ENCODE data around the gene RAB35. TPM values are rescaled to one million over a fixed set of nuclear protein-coding genes. Genes with fewer than 3 reads are reported as not detected.

Gene RAB35
- total RNA-seq, 1 experiment from 2014 or later = 57.1 TPM

DNA sequence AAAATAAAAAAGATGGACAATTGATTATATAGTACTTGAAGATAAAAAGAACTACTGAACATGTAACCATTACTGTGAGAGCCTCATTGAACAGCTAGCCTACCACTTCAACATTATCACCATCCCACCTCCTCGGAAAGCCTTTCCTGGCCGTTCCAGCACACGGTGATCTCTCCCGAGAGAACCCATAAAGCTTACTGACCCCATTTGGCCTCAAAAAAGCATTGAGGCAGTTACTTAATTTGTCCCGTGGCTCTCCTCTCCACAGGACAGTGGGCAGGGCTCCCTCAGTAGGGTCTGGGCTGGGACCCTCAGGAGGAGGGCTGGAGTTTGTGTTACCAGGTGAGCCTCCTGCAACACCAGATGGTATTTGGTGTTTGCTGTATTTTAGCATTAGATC lies 55.8 kb downstream of the RAB35 start:
- no peaks in the 10 kb centered on the region for H3K79me2 ChIP-seq (ENCODE audit: insufficient read depth, low read length)
- H3K36me3 ChIP-seq (ENCODE audit: control insufficient read depth in 1 of 2, insufficient read depth in 2 of 2, low read length in 2 of 2) = no peaks in the 10 kb centered on the region
- POLR2A ChIA-PET = no interaction called here
- intact Hi-C loops (cut with micrococcal nuclease) = no loop called here
- no peak overlapping the region for H3K4me3 ChIP-seq (replicated peaks in 1 of 2; ENCODE audit: low read depth in 1 of 2, low read length in 2 of 2)
- BruUV-seq (replicated peaks) = no TSS peak
- H3K9ac ChIP-seq (ENCODE audit: low read length) = no peak overlapping the region
- no peak for ATAC-seq
- H4K20me1 ChIP-seq (ENCODE audit: insufficient read depth) = no peaks in the 10 kb centered on the region
- H3K4me1 ChIP-seq (ENCODE audit: control insufficient read depth in 1 of 2, insufficient read depth in 2 of 2, low read length in 2 of 2) = no peaks in the 10 kb centered on the region
- H3K27ac ChIP-seq (ENCODE audit: low read depth, low read length) = no peak overlapping the region
- H3K9me2 ChIP-seq (ENCODE audit: insufficient read depth) = no peaks in the 10 kb centered on the region
- no peak for DNase-seq (ENCODE audit: low read depth, low spot score)
- H2AFZ ChIP-seq (ENCODE audit: low read depth, low read length, poor library complexity, severe bottlenecking) = no peak overlapping the region
- RAD21 ChIA-PET (ENCODE audit: low non-redundant PET in 1 of 2, low total read pairs in 2 of 2, uncharacterized antibody in 2 of 2, unreplicated experiment in 2 of 2) = no interaction called here
- H3K4me2 ChIP-seq (ENCODE audit: low read length) = no peak overlapping the region
- TF ChIP-seq ZNF274 (IDR thresholded peaks at IDR 0.05; ENCODE audit: low read depth, low read length) (no peak), EZH2 (IDR thresholded peaks at IDR 0.05) (no peak), CBX3 (IDR thresholded peaks at IDR 0.05; ENCODE audit: low read depth) (no peak)
- H3K9me3 ChIP-seq (ENCODE audit: control insufficient read depth in 1 of 2, insufficient read depth in 1 of 2, low read depth in 1 of 2, low read length in 2 of 2) = no peaks in the 10 kb centered on the region
- H3K27me3 ChIP-seq (ENCODE audit: insufficient read depth, low read length) = no peaks in the 10 kb centered on the region
- CTCF ChIA-PET = no interaction called here

DNA sequence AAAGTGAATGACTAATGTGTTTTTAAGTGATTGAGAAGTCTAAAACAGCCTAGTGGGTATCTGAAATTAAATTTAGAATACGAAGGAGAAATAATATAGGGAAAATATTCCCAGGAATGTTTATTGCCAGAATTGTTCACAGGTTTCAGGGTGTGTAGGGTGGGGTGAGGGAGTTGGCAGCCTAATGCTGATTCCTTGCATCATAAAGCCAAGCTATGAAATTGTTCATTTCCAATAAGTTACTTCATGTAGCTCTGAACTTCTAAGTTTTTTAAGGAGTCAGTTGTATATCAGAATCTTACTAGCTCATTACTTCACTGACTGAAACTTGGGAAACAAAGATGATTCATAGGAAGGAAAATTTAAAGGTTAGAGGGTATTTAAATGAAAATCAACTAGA lies 56.4 kb downstream of the RAB35 start:
- POLR2A ChIA-PET = no interaction called here
- DNase-seq (ENCODE audit: low read depth, low spot score) = no peak

More for the DNA sequence above, 56.4 kb downstream of the RAB35 start:
- no peaks in the 10 kb centered on the region for H3K9me3 ChIP-seq (ENCODE audit: control insufficient read depth in 1 of 2, insufficient read depth in 1 of 2, low read depth in 1 of 2, low read length in 2 of 2)
- no peaks in the 10 kb centered on the region for H3K79me2 ChIP-seq (ENCODE audit: insufficient read depth, low read length)
- H3K27me3 ChIP-seq (ENCODE audit: insufficient read depth, low read length) = no peaks in the 10 kb centered on the region
- BruUV-seq (replicated peaks) = no TSS peak
- H3K27ac ChIP-seq (ENCODE audit: low read depth, low read length) = no peak overlapping the region
- RAD21 ChIA-PET (ENCODE audit: low non-redundant PET in 1 of 2, low total read pairs in 2 of 2, uncharacterized antibody in 2 of 2, unreplicated experiment in 2 of 2) = no interaction called here
- no peak overlapping the region for H3K4me2 ChIP-seq (ENCODE audit: low read length)
- no peak overlapping the region for H3K4me3 ChIP-seq (replicated peaks in 1 of 2; ENCODE audit: low read depth in 1 of 2, low read length in 2 of 2)
- H2AFZ ChIP-seq (ENCODE audit: low read depth, low read length, poor library complexity, severe bottlenecking) = no peak overlapping the region
- CTCF ChIA-PET = no interaction called here
- no peak overlapping the region for H3K9ac ChIP-seq (ENCODE audit: low read length)
- H3K9me2 ChIP-seq (ENCODE audit: insufficient read depth) = no peaks in the 10 kb centered on the region
- intact Hi-C loops (cut with micrococcal nuclease) = no loop called here
- no peaks in the 10 kb centered on the region for H3K36me3 ChIP-seq (ENCODE audit: control insufficient read depth in 1 of 2, insufficient read depth in 2 of 2, low read length in 2 of 2)
- TF ChIP-seq, protein P1, sequence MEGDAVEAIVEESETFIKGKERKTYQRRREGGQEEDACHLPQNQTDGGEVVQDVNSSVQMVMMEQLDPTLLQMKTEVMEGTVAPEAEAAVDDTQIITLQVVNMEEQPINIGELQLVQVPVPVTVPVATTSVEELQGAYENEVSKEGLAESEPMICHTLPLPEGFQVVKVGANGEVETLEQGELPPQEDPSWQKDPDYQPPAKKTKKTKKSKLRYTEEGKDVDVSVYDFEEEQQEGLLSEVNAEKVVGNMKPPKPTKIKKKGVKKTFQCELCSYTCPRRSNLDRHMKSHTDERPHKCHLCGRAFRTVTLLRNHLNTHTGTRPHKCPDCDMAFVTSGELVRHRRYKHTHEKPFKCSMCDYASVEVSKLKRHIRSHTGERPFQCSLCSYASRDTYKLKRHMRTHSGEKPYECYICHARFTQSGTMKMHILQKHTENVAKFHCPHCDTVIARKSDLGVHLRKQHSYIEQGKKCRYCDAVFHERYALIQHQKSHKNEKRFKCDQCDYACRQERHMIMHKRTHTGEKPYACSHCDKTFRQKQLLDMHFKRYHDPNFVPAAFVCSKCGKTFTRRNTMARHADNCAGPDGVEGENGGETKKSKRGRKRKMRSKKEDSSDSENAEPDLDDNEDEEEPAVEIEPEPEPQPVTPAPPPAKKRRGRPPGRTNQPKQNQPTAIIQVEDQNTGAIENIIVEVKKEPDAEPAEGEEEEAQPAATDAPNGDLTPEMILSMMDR (IDR thresholded peaks at IDR 0.05 in 2 of 3, conservative IDR thresholded peaks at IDR 0.05 in 1 of 3; ENCODE audit: borderline replicate concordance in 1 of 3, insufficient read depth in 1 of 3, low read depth in 2 of 3, low read length in 2 of 3) = no peak
- no peak for TF ChIP-seq YY1 (IDR thresholded peaks at IDR 0.05; ENCODE audit: extremely low read depth, insufficient replicate concordance, low read depth, low read length)
- TF ChIP-seq ELF1 (IDR thresholded peaks at IDR 0.05; ENCODE audit: borderline replicate concordance, low read depth) = no peak
- no peak for TF ChIP-seq ZNF274 (IDR thresholded peaks at IDR 0.05; ENCODE audit: low read depth, low read length)
- TF ChIP-seq EGR1 (IDR thresholded peaks at IDR 0.05; ENCODE audit: low read depth) = no peak
- TF ChIP-seq, protein P2, sequence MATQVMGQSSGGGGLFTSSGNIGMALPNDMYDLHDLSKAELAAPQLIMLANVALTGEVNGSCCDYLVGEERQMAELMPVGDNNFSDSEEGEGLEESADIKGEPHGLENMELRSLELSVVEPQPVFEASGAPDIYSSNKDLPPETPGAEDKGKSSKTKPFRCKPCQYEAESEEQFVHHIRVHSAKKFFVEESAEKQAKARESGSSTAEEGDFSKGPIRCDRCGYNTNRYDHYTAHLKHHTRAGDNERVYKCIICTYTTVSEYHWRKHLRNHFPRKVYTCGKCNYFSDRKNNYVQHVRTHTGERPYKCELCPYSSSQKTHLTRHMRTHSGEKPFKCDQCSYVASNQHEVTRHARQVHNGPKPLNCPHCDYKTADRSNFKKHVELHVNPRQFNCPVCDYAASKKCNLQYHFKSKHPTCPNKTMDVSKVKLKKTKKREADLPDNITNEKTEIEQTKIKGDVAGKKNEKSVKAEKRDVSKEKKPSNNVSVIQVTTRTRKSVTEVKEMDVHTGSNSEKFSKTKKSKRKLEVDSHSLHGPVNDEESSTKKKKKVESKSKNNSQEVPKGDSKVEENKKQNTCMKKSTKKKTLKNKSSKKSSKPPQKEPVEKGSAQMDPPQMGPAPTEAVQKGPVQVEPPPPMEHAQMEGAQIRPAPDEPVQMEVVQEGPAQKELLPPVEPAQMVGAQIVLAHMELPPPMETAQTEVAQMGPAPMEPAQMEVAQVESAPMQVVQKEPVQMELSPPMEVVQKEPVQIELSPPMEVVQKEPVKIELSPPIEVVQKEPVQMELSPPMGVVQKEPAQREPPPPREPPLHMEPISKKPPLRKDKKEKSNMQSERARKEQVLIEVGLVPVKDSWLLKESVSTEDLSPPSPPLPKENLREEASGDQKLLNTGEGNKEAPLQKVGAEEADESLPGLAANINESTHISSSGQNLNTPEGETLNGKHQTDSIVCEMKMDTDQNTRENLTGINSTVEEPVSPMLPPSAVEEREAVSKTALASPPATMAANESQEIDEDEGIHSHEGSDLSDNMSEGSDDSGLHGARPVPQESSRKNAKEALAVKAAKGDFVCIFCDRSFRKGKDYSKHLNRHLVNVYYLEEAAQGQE (IDR thresholded peaks at IDR 0.05; ENCODE audit: low read depth) = no peak
- no peak for TF ChIP-seq FOSL1 (IDR thresholded peaks at IDR 0.05; ENCODE audit: low read depth)
- TF ChIP-seq SIN3A (IDR thresholded peaks at IDR 0.05; ENCODE audit: low read depth) = no peak
- TF ChIP-seq CBX3 (IDR thresholded peaks at IDR 0.05; ENCODE audit: low read depth) = no peak
- no peak for TF ChIP-seq EZH2 (IDR thresholded peaks at IDR 0.05)
- no peak for TF ChIP-seq POLR2A (IDR thresholded peaks at IDR 0.05; ENCODE audit: borderline replicate concordance, extremely low read depth, insufficient read depth, insufficient read length)
- TF ChIP-seq CEBPB (IDR thresholded peaks at IDR 0.05; ENCODE audit: low read depth) = no peak
- no peak for TF ChIP-seq RAD21 (IDR thresholded peaks at IDR 0.05; ENCODE audit: low read depth)
- no peak for ATAC-seq
- H4K20me1 ChIP-seq (ENCODE audit: insufficient read depth) = no peaks in the 10 kb centered on the region
- no peaks in the 10 kb centered on the region for H3K4me1 ChIP-seq (ENCODE audit: control insufficient read depth in 1 of 2, insufficient read depth in 2 of 2, low read length in 2 of 2)
